Measurements from ENCODE around the gene SMC1B.
"Not testable (repeated sequence)": the region's sequence is repeated elsewhere in the genome, so short reads cannot be mapped to it uniquely, and the experiment has no call there.

- not testable (repeated sequence) for TF ChIP-seq CTCF (conservative IDR thresholded peaks at IDR 0.05); ZFX (IDR thresholded peaks at IDR 0.05)
Measured at GRCh38 chr22:45373592-45373991, 39.8 kb downstream of the SMC1B start.
